HepG2 (cell line): ENCODE data around the gene SEC14L1. TPM values are rescaled to one million over a fixed set of nuclear protein-coding genes. Genes with fewer than 3 reads are reported as not detected.
"Not testable (repeated sequence)": the region's sequence is repeated elsewhere in the genome, so short reads cannot be mapped to it uniquely, and the experiment has no call there.

Experiments used
- ATAC-seq: fragments of 200-7000 bp; cut with Tn5 transposase; 3 replicates; pipeline ENCODE4 v1.9.1; 2020; ENCODE audit warnings: mild to moderate bottlenecking, moderate library complexity
- BruUV-seq: library from RNA; stranded (reverse); fragments of 400-500 nt; replicated peaks from 2 replicates; lab custom pipeline; 2021; lab: Mats Ljungman, UMichigan
- CTCF ChIA-PET: fragments of 300-600 bp; formaldehyde crosslinking; extraction: SDS; loops from one replicate; lab custom pipeline; 2021; ENCODE audit warnings: low total read pairs, inconsistent platforms, low intra/inter-chr PET ratio; lab: Yijun Ruan, JAX
- POLR2A ChIA-PET: fragments of 350-600 bp; sonication (Branson Sonifier 250); formaldehyde crosslinking; loops from one replicate; lab custom pipeline; 2020; ENCODE audit warnings: antibody characterized with exemption, inconsistent platforms; lab: Yijun Ruan, JAX
- DNase-seq: peaks from one replicate; pipeline ENCODE4 v3.0.0-alpha.2; 2015; ENCODE audit warnings: low spot score
- FAIRE-seq: peaks from 3 replicates; lab custom pipeline; 2011; peaks lifted over from hg19 to GRCh38; lab: Jason Lieb, UNC
- H2AFZ ChIP-seq: one replicate; pipeline ENCODE4 v1.6.1; 2011; ENCODE audit warnings: low read length, inconsistent platforms
- H3K27ac ChIP-seq: fragments of 300-600 bp; 3 replicates; pipeline ENCODE4 v1.8.0; 2011; ENCODE audit warnings: mixed run types, mild to moderate bottlenecking, mixed read lengths, low read length, inconsistent platforms; ENCODE audit not compliant: insufficient read depth; ENCODE audit errors: extremely low read length
- H3K27me3 ChIP-seq, 2 experiments: fragments of 200-600 bp in 1 of 2; 2 replicates in 1 of 2; 3 replicates in 1 of 2; pipeline versions ENCODE4 v1.6.0 to v1.8.0; 2011; ENCODE audit warnings: low read length in 2 of 2, mild to moderate bottlenecking in 2 of 2, moderate library complexity in 2 of 2, inconsistent platforms in 1 of 2; ENCODE audit not compliant: insufficient read depth in 2 of 2, control insufficient read depth in 1 of 2
- H3K36me3 ChIP-seq, 2 experiments: fragments of 200-600 bp in 1 of 2; replicated peaks in 1 of 2; 2 replicates in 1 of 2; 3 replicates in 1 of 2; pipeline versions ENCODE4 v1.5.1 to v1.8.0; 2011; ENCODE audit warnings: low read length in 2 of 2, inconsistent platforms in 1 of 2; ENCODE audit not compliant: insufficient read depth in 2 of 2, control insufficient read depth in 1 of 2
- H3K4me1 ChIP-seq: 2 replicates; pipeline ENCODE4 v1.5.1; 2012; ENCODE audit warnings: low read length, inconsistent platforms; ENCODE audit not compliant: insufficient read depth
- H3K4me2 ChIP-seq: 2 replicates; pipeline ENCODE4 v1.6.0; 2011; ENCODE audit warnings: low read depth, low read length, inconsistent platforms
- H3K4me3 ChIP-seq, 3 experiments: fragments of 200-600 bp in 1 of 3; sonication (generic), shearing (Covaris generic) in 1 of 3; replicated peaks in 1 of 3; 2 replicates each; pipeline ENCODE4 v1.5.1; 2011 to 2016; ENCODE audit warnings: low read length in 3 of 3, inconsistent platforms in 2 of 3, low read depth in 2 of 3, mild to moderate bottlenecking in 2 of 3, control low read depth in 1 of 3, mixed read lengths in 1 of 3; ENCODE audit not compliant: insufficient read depth in 1 of 3
- H3K79me2 ChIP-seq: one replicate; pipeline ENCODE4 v1.6.1; 2011; ENCODE audit warnings: low read length, inconsistent platforms; ENCODE audit not compliant: insufficient read depth
- H3K9ac ChIP-seq: 2 replicates; pipeline ENCODE4 v1.6.0; 2011; ENCODE audit warnings: mild to moderate bottlenecking, low read depth, low read length, inconsistent platforms; ENCODE audit not compliant: insufficient read depth
- H3K9me3 ChIP-seq: 2 replicates; pipeline ENCODE4 v1.5.1; 2012; ENCODE audit warnings: mild to moderate bottlenecking, low read length
- H4K20me1 ChIP-seq: 2 replicates; pipeline ENCODE4 v1.6.0; 2011; ENCODE audit warnings: inconsistent platforms, mild to moderate bottlenecking, low read length, moderate library complexity; ENCODE audit not compliant: insufficient read depth
- CSRNP1 ChIP-seq: sonication (generic); formaldehyde crosslinking; IDR thresholded peaks from 2 replicates; pipeline ENCODE4 v1.8.1; 2023; ENCODE audit warnings: mild to moderate bottlenecking, missing genetic modification reagents
- NKX3-1 ChIP-seq: sonication (generic); formaldehyde crosslinking; IDR thresholded peaks from 2 replicates; pipeline ENCODE4 v1.5.0; 2020; ENCODE audit warnings: missing genetic modification reagents
- ZNF430 ChIP-seq: sonication (generic); formaldehyde crosslinking; IDR thresholded peaks from 2 replicates; pipeline ENCODE4 v1.9.0; 2021; ENCODE audit warnings: mild to moderate bottlenecking, missing genetic modification reagents
- WGBS: methylation state at CpG from one replicate; pipeline ENCODE4 v1.1.6; 2017; ENCODE audit warnings: low lambda C conversion rate; 5-methylcytosine and 5-hydroxymethylcytosine counted together
- in situ Hi-C: cut with HindIII; loops from 2 replicates; pipeline ENCODE4 v1.10.0; 2017; ENCODE audit warnings: low pct_unique_long_range_greater_than_20kb; ENCODE audit not compliant: extremely low pct_ligation_motif_present
- intact Hi-C: fragments of 100-400 bp; cut with micrococcal nuclease; formaldehyde crosslinking; loops from one replicate; pipeline ENCODE4 v1.10.0; 2022; ENCODE audit not compliant: unreplicated experiment
- polyA plus RNA-seq, 8 experiments: library from polyadenylated mRNA; depleted of rRNA in 3 of 8; stranded (reverse) in 7 of 8; unstranded in 1 of 8; fragments of >200 nt; fragmentation: Illumina TruSeq in 4 of 8; extraction: Trizol in 4 of 8; gene quantifications; 2 replicates each; pipeline versions ENCODE4 v1.2.1 to v1.2.3, GENCODE V29; 2011 to 2016; ENCODE audit warnings: low read depth in 4 of 8, missing spikeins in 1 of 8, mixed read lengths in 1 of 8; ENCODE audit not compliant: insufficient read depth in 1 of 8
- total RNA-seq, 5 experiments: library from RNA; depleted of rRNA; stranded (reverse); fragments of >200 nt; fragmentation: Illumina TruSeq; extraction: Trizol; gene quantifications; 2 replicates each; pipeline ENCODE4 v1.2.3, GENCODE V29; 2016; ENCODE audit warnings: low read depth in 1 of 5

SEC14L1 gene
- total and polyA plus RNA-seq, 2 of the 13 experiments (the other 11 are each of a cell fraction or from before 2014, with no cell fraction given) = 26.3 to 43.9 TPM

- TF ChIP-seq CSRNP1 (CRISPR knock-in tag) = no peak
Measured at GRCh38 chr17:77151186-77151585, 10.4 kb downstream of the SEC14L1 start (continued).

- POLR2A ChIA-PET = interaction anchor here (1.1 kb wide), 1 partner anchor 11 kb away, joined by 3 read pairs; the partner anchor contains the start of gene SEC14L1
- H3K27me3 ChIP-seq, FAIRE-seq, H3K9me3 ChIP-seq, H3K9ac ChIP-seq, DNase-seq, H3K4me3 ChIP-seq, H3K27ac ChIP-seq, H3K4me2 ChIP-seq, BruUV-seq, intact Hi-C loops, CTCF ChIA-PET, ATAC-seq, in situ Hi-C loops, H4K20me1 ChIP-seq, H2AFZ ChIP-seq: not testable (repeated sequence)
- peaks cover 30% of the 10 kb centered on the region for H3K4me1 ChIP-seq
- peaks cover 57% of the 10 kb centered on the region for H3K79me2 ChIP-seq
- peaks cover 7 to 20% of the 10 kb centered on the region in 2 experiments for H3K36me3 ChIP-seq
- 97% methylated on average over 6 of the region's 6 CpGs for WGBS
Measured at GRCh38 chr17:77152056-77152455, 11.3 kb downstream of the SEC14L1 start.

- TF ChIP-seq ZNF430 (CRISPR knock-in tag) = no peak
- peak; percentile 29; the same call in 1 of the 2 replicates for TF ChIP-seq NKX3-1 (CRISPR knock-in tag)
- Histone ChIP-seq H3K4me3 (no peak overlapping the region), H3K9me3 (no peaks in the 10 kb centered on the region), H3K36me3 (peaks cover 8 to 13% of the 10 kb centered on the region in 2 experiments), H3K9ac (no peak overlapping the region), H3K4me1 (peaks cover 16% of the 10 kb centered on the region), H3K27me3 (no peaks in the 10 kb centered on the region), H3K79me2 (peaks cover 51% of the 10 kb centered on the region), H2AFZ (no peak overlapping the region), H3K27ac (no peak overlapping the region), H4K20me1 (no peaks in the 10 kb centered on the region), H3K4me2 (no peak overlapping the region)
- DNase-seq (no peak), ATAC-seq (no peak), FAIRE-seq (no peak)
- WGBS = 94% methylated on average over 1 of the region's 1 CpG
- intact Hi-C loops (no loop called here), in situ Hi-C loops (no loop called here)
- CTCF ChIA-PET = no interaction called here
- POLR2A ChIA-PET = no interaction called here
- BruUV-seq = no TSS peak
Measured at GRCh38 chr17:77153472-77153871, 12.7 kb downstream of the SEC14L1 start.
